ENCODE data around the gene MYL5. TPM values are rescaled to one million over a fixed set of nuclear protein-coding genes. Genes with fewer than 3 reads are reported as not detected.

MYL5 gene
- total and polyA plus RNA-seq, 2 donors (not counting 1 experiment from before 2014, with no cell fraction given), result 9.6 to 14.4 TPM

- no peak for TF ChIP-seq EZH2 (IDR thresholded peaks at IDR 0.05; ENCODE audit: low read length, missing control alignments)
- no peak for TF ChIP-seq CTCF (conservative IDR thresholded peaks at IDR 0.05 in 1 of 2, IDR thresholded peaks at IDR 0.05 in 1 of 2; ENCODE audit: low read depth in 1 of 2, low read length in 2 of 2)
- Histone ChIP-seq H3K4me3 (replicated peaks in 1 of 4; ENCODE audit: control extremely low read depth in 1 of 4, insufficient read depth in 1 of 4, low read depth in 3 of 4, low read length in 4 of 4) (no peak overlapping the region), H2AFZ (ENCODE audit: low read length) (no peak overlapping the region), H3K36me3 (ENCODE audit: control insufficient read depth, insufficient read depth, low read length) (peaks cover 3% of the 10 kb centered on the region), H3K4me1 (ENCODE audit: control insufficient read depth, extremely low read depth, insufficient read depth, low read length) (peaks cover 21% of the 10 kb centered on the region), H4K20me1 (ENCODE audit: control insufficient read depth, extremely low read depth, insufficient read depth, low read length) (no peaks in the 10 kb centered on the region), H3K4me2 (ENCODE audit: extremely low read depth, insufficient read depth, low read length) (peak overlapping the region; percentile 36), H3K79me2 (ENCODE audit: control insufficient read depth, insufficient read depth, low read length) (peaks cover 66% of the 10 kb centered on the region), H3K9me3 (ENCODE audit: control insufficient read depth, insufficient read depth, low read depth, low read length) (no peaks in the 10 kb centered on the region), H3K27ac (ENCODE audit: insufficient read depth, low read length) (peak overlapping the region; percentile 54), H3K27me3 (ENCODE audit: control insufficient read depth, insufficient read depth, low read length) (no peaks in the 10 kb centered on the region), H3K9ac (ENCODE audit: insufficient read depth, low read length) (no peak overlapping the region)
- DNase-seq (ENCODE audit: low read depth in 2 of 2), result no peak
Observed at GRCh38 chr4:722169-722725, 47.9 kb downstream of the MYL5 start.

- Histone ChIP-seq H3K9me3 (ENCODE audit: control insufficient read depth, insufficient read depth, low read depth, low read length) (no peaks in the 10 kb centered on the region), H4K20me1 (ENCODE audit: control insufficient read depth, extremely low read depth, insufficient read depth, low read length) (no peaks in the 10 kb centered on the region), H3K4me2 (ENCODE audit: extremely low read depth, insufficient read depth, low read length) (no peak overlapping the region), H3K27ac (ENCODE audit: insufficient read depth, low read length) (peak overlapping the region; percentile 70), H3K9ac (ENCODE audit: insufficient read depth, low read length) (no peak overlapping the region), H3K36me3 (ENCODE audit: control insufficient read depth, insufficient read depth, low read length) (peaks cover 3% of the 10 kb centered on the region), H3K27me3 (ENCODE audit: control insufficient read depth, insufficient read depth, low read length) (no peaks in the 10 kb centered on the region), H3K4me3 (replicated peaks in 1 of 4; ENCODE audit: control extremely low read depth in 1 of 4, insufficient read depth in 1 of 4, low read depth in 3 of 4, low read length in 4 of 4) (no peak overlapping the region), H3K79me2 (ENCODE audit: control insufficient read depth, insufficient read depth, low read length) (peaks cover 66% of the 10 kb centered on the region), H3K4me1 (ENCODE audit: control insufficient read depth, extremely low read depth, insufficient read depth, low read length) (peaks cover 21% of the 10 kb centered on the region), H2AFZ (ENCODE audit: low read length) (no peak overlapping the region)
- DNase-seq (ENCODE audit: low read depth in 2 of 2), result no peak
- TF ChIP-seq CTCF (conservative IDR thresholded peaks at IDR 0.05 in 1 of 2, IDR thresholded peaks at IDR 0.05 in 1 of 2; ENCODE audit: low read depth in 1 of 2, low read length in 2 of 2) (no peak), EZH2 (IDR thresholded peaks at IDR 0.05; ENCODE audit: low read length, missing control alignments) (no peak)
Observed at GRCh38 chr4:722851-723360, 48.6 kb downstream of the MYL5 start.

- H3K27me3 ChIP-seq (ENCODE audit: control insufficient read depth, insufficient read depth, low read length), result no peaks in the 10 kb centered on the region
- peak overlapping the region; percentile 70 for H3K27ac ChIP-seq (ENCODE audit: insufficient read depth, low read length)
- no peak for DNase-seq (ENCODE audit: low read depth in 2 of 2)
- peak overlapping the region; percentile 51 for H3K9ac ChIP-seq (ENCODE audit: insufficient read depth, low read length)
- peaks cover 3% of the 10 kb centered on the region for H3K36me3 ChIP-seq (ENCODE audit: control insufficient read depth, insufficient read depth, low read length)
- no peak overlapping the region for H3K4me3 ChIP-seq (replicated peaks in 1 of 4; ENCODE audit: control extremely low read depth in 1 of 4, insufficient read depth in 1 of 4, low read depth in 3 of 4, low read length in 4 of 4)
- no peaks in the 10 kb centered on the region for H4K20me1 ChIP-seq (ENCODE audit: control insufficient read depth, extremely low read depth, insufficient read depth, low read length)
- H3K4me1 ChIP-seq (ENCODE audit: control insufficient read depth, extremely low read depth, insufficient read depth, low read length), result peaks cover 21% of the 10 kb centered on the region
- H3K79me2 ChIP-seq (ENCODE audit: control insufficient read depth, insufficient read depth, low read length), result peaks cover 66% of the 10 kb centered on the region
- no peaks in the 10 kb centered on the region for H3K9me3 ChIP-seq (ENCODE audit: control insufficient read depth, insufficient read depth, low read depth, low read length)
- no peak overlapping the region for H2AFZ ChIP-seq (ENCODE audit: low read length)
- TF ChIP-seq CTCF (conservative IDR thresholded peaks at IDR 0.05 in 1 of 2, IDR thresholded peaks at IDR 0.05 in 1 of 2; ENCODE audit: low read depth in 1 of 2, low read length in 2 of 2) (no peak), EZH2 (IDR thresholded peaks at IDR 0.05; ENCODE audit: low read length, missing control alignments) (no peak)
- no peak overlapping the region for H3K4me2 ChIP-seq (ENCODE audit: extremely low read depth, insufficient read depth, low read length)
Observed at GRCh38 chr4:723751-724530, 49.6 kb downstream of the MYL5 start.
